Measurements from ENCODE around the gene DMRT3. TPM values are rescaled to one million over a fixed set of nuclear protein-coding genes. Genes with fewer than 3 reads are reported as not detected.
A peak's percentile ranks its signal among the peaks of the same experiment; 100 is the strongest.

Gene DMRT3
- total RNA-seq (2021) = not detected in 2 replicates
- not detected for Bru-seq, nascent RNA
- BruChase-seq, experiment 1, labeled RNA remaining after a 2-hour chase = not detected
- not detected for BruChase-seq, experiment 2, labeled RNA remaining after a 6-hour chase
- long read RNA-seq = 0 reads

- Histone ChIP-seq H3K27me3 (ENCODE audit: insufficient read depth, low read depth) (peaks cover 16% of the 10 kb centered on the region; the same call in 1 of the 2 replicates), H3K36me3 (ENCODE audit: low read depth) (no peaks in the 10 kb centered on the region), H3K9me3 (ENCODE audit: insufficient read depth, low read depth) (no peaks in the 10 kb centered on the region), H3K79me2 (ENCODE audit: low read depth) (no peaks in the 10 kb centered on the region), H3K4me3 (no peak within 1 kb of the TSS), H4K20me1 (ENCODE audit: insufficient read depth) (no peaks in the 10 kb centered on the region), H3K9me2 (ENCODE audit: insufficient read depth) (no peaks in the 10 kb centered on the region), H3K4me2 (no peak within 1 kb of the TSS), H3K27ac (no peak within 1 kb of the TSS), H3K4me1 (replicated peaks; ENCODE audit: insufficient read depth) (no peaks in the 10 kb centered on the region), H3F3A (ENCODE audit: insufficient read depth, low read depth) (no peaks in the 10 kb centered on the region), H2AFZ (no peak within 1 kb of the TSS)
- ChIA-PET CTCF (no interaction called here), POLR2A (ENCODE audit: unreplicated experiment) (no interaction called here)
- TF ChIP-seq CTCF (conservative IDR thresholded peaks at IDR 0.05) = no peak
- no peak for TF ChIP-seq EZH2 (IDR thresholded peaks at IDR 0.05; ENCODE audit: low read depth)
- intact Hi-C loops (cut with micrococcal nuclease; ENCODE audit: unreplicated experiment) = no loop called here
- BruUV-seq (replicated peaks) = no TSS peak
- DNase-seq = no peak
Observed at GRCh38 chr9:976258-976942, at the start of gene DMRT3. DMRT3 (plus strand) TSS chr9:976655; CDS start chr9:977002, 347 bp downstream.

GRCh38 chr9:926976-927375 lies 49.5 kb upstream of the DMRT3 start:
- TF ChIP-seq EZH2 (IDR thresholded peaks at IDR 0.05; ENCODE audit: low read depth) = no peak
- no peak for TF ChIP-seq CTCF (conservative IDR thresholded peaks at IDR 0.05)
- H3K4me3 ChIP-seq = no peak overlapping the region
- no peaks in the 10 kb centered on the region for H3F3A ChIP-seq (ENCODE audit: insufficient read depth, low read depth)
- peaks cover 38% of the 10 kb centered on the region for H3K27me3 ChIP-seq (ENCODE audit: insufficient read depth, low read depth)
- H3K4me2 ChIP-seq = no peak overlapping the region
- no peak for DNase-seq
- H3K9me3 ChIP-seq (ENCODE audit: insufficient read depth, low read depth) = no peaks in the 10 kb centered on the region
- H2AFZ ChIP-seq = no peak overlapping the region
- no peaks in the 10 kb centered on the region for H4K20me1 ChIP-seq (ENCODE audit: insufficient read depth)
- no TSS peak for BruUV-seq (replicated peaks)
- POLR2A ChIA-PET (ENCODE audit: unreplicated experiment) = no interaction called here
- no peak overlapping the region for H3K27ac ChIP-seq
- intact Hi-C loops (cut with micrococcal nuclease; ENCODE audit: unreplicated experiment) = no loop called here
- no peaks in the 10 kb centered on the region for H3K36me3 ChIP-seq (ENCODE audit: low read depth)
- no peaks in the 10 kb centered on the region for H3K9me2 ChIP-seq (ENCODE audit: insufficient read depth)
- no peaks in the 10 kb centered on the region for H3K4me1 ChIP-seq (replicated peaks; ENCODE audit: insufficient read depth)
- CTCF ChIA-PET = no interaction called here
- no peaks in the 10 kb centered on the region for H3K79me2 ChIP-seq (ENCODE audit: low read depth)

GRCh38 chr9:928363-929042 lies 48.0 kb upstream of the DMRT3 start:
- no peak overlapping the region for H2AFZ ChIP-seq
- CTCF ChIA-PET = no interaction called here
- H3K36me3 ChIP-seq (ENCODE audit: low read depth) = no peaks in the 10 kb centered on the region
- no peak overlapping the region for H3K4me3 ChIP-seq
- TF ChIP-seq CTCF (conservative IDR thresholded peaks at IDR 0.05) (peak; percentile 49; the same call in 1 of the 2 replicates), EZH2 (IDR thresholded peaks at IDR 0.05; ENCODE audit: low read depth) (no peak)
- POLR2A ChIA-PET (ENCODE audit: unreplicated experiment) = no interaction called here
- peaks cover 33% of the 10 kb centered on the region for H3K27me3 ChIP-seq (ENCODE audit: insufficient read depth, low read depth)
- no peak overlapping the region for H3K27ac ChIP-seq
- H3K4me1 ChIP-seq (replicated peaks; ENCODE audit: insufficient read depth) = no peaks in the 10 kb centered on the region
- H3K9me2 ChIP-seq (ENCODE audit: insufficient read depth) = no peaks in the 10 kb centered on the region
- no peaks in the 10 kb centered on the region for H4K20me1 ChIP-seq (ENCODE audit: insufficient read depth)
- DNase-seq = no peak
- intact Hi-C loops (cut with micrococcal nuclease; ENCODE audit: unreplicated experiment) = no loop called here
- no peaks in the 10 kb centered on the region for H3K79me2 ChIP-seq (ENCODE audit: low read depth)
- no peak overlapping the region for H3K4me2 ChIP-seq
- BruUV-seq (replicated peaks) = no TSS peak
- no peaks in the 10 kb centered on the region for H3K9me3 ChIP-seq (ENCODE audit: insufficient read depth, low read depth)
- H3F3A ChIP-seq (ENCODE audit: insufficient read depth, low read depth) = no peaks in the 10 kb centered on the region
